A673 (cell line): ENCODE data around the gene MOSMO. TPM values are rescaled to one million over a fixed set of nuclear protein-coding genes. Genes with fewer than 3 reads are reported as not detected.

Experiments
- BruUV-seq: library from RNA; stranded (reverse); fragments of 400-500 nt; replicated peaks from 2 replicates; lab custom pipeline; 2021; lab: Mats Ljungman, UMichigan
- CTCF ChIA-PET: fragments of 300-600 bp; sonication (Branson Sonifier 250); formaldehyde crosslinking; loops from one replicate; lab custom pipeline; 2022; ENCODE audit warnings: antibody characterized with exemption; lab: Charles Lee
- POLR2A ChIA-PET: fragments of 300-600 bp; sonication (Branson Sonifier 250); formaldehyde crosslinking; loops from one replicate; lab custom pipeline; 2022; ENCODE audit warnings: antibody characterized with exemption; ENCODE audit not compliant: low non-redundant PET; lab: Charles Lee
- DNase-seq: peaks from one replicate; pipeline ENCODE4 v3.0.0-alpha.2; 2015; ENCODE audit warnings: low spot score
- H3K27ac ChIP-seq: fragments of 200-600 bp; sonication (generic); 2 replicates; pipeline ENCODE4 v1.5.1; 2016; ENCODE audit warnings: mixed run types, low read depth, mild to moderate bottlenecking, mixed read lengths, antibody characterized with exemption, low read length; ENCODE audit not compliant: poor library complexity, severe bottlenecking
- H3K27me3 ChIP-seq: fragments of 200-600 bp; sonication (generic); replicated peaks from 2 replicates; pipeline ENCODE4 v1.6.1; 2017; ENCODE audit warnings: mixed run types, low read depth, mild to moderate bottlenecking, mixed read lengths, antibody characterized with exemption, low read length; ENCODE audit not compliant: insufficient read depth, poor library complexity
- H3K36me3 ChIP-seq: fragments of 200-600 bp; sonication (generic); 2 replicates; pipeline ENCODE4 v1.6.1; 2016; ENCODE audit warnings: mixed run types, mild to moderate bottlenecking, mixed read lengths, antibody characterized with exemption, low read length; ENCODE audit not compliant: insufficient read depth, poor library complexity, severe bottlenecking
- H3K4me1 ChIP-seq: fragments of 200-600 bp; sonication (generic); 2 replicates; pipeline ENCODE4 v1.6.1; 2017; ENCODE audit warnings: mixed run types, mild to moderate bottlenecking, mixed read lengths, antibody characterized with exemption, low read length; ENCODE audit not compliant: insufficient read depth, poor library complexity, severe bottlenecking
- H3K4me3 ChIP-seq: fragments of 200-600 bp; sonication (generic); 2 replicates; pipeline ENCODE4 v1.5.1; 2016; ENCODE audit warnings: low read depth, mixed run types, mild to moderate bottlenecking, mixed read lengths, low read length; ENCODE audit not compliant: poor library complexity, severe bottlenecking
- H3K9me3 ChIP-seq: fragments of 200-600 bp; sonication (generic); 2 replicates; pipeline ENCODE4 v1.6.1; 2016; ENCODE audit warnings: mixed run types, low read depth, mild to moderate bottlenecking, mixed read lengths, antibody characterized with exemption, low read length; ENCODE audit not compliant: poor library complexity, severe bottlenecking
- CTCF ChIP-seq: fragments of 300-800, 200-600 bp; sonication (generic); conservative IDR thresholded peaks from 2 replicates; pipeline ENCODE4 v1.5.1; 2017; ENCODE audit warnings: low read depth, mild to moderate bottlenecking, antibody characterized with exemption, low read length, moderate library complexity, mixed read lengths
- EZH2 ChIP-seq: fragments of 200-600 bp; sonication (generic); IDR thresholded peaks from 2 replicates; pipeline ENCODE4 v1.6.1; 2017; ENCODE audit warnings: borderline replicate concordance, low read depth, mild to moderate bottlenecking, mixed read lengths, antibody characterized with exemption, low read length; ENCODE audit not compliant: poor library complexity, severe bottlenecking
- intact Hi-C: fragments of 100-400 bp; cut with micrococcal nuclease; formaldehyde crosslinking; loops from one replicate; pipeline ENCODE4 v1.10.0; 2022; ENCODE audit not compliant: unreplicated experiment
- total RNA-seq: library from RNA; stranded (reverse); gene quantifications from 2 replicates; pipeline ENCODE4 v1.2.3, GENCODE V29; 2021

MOSMO gene
- total RNA-seq, 1 experiment from 2014 or later: 14.6 TPM

- H3K4me3 ChIP-seq: no peak overlapping the region
- TF ChIP-seq CTCF: no peak
- TF ChIP-seq EZH2: no peak
- no peak overlapping the region for H3K27ac ChIP-seq
- peaks cover 8% of the 10 kb centered on the region for H3K4me1 ChIP-seq
- ChIA-PET POLR2A (no interaction called here), CTCF (interaction anchor here (0.5 kb wide), 1 partner anchor 58 kb away, joined by 4 read pairs; no protein-coding TSS in a partner anchor)
- H3K27me3 ChIP-seq: no peaks in the 10 kb centered on the region
- intact Hi-C loops: no loop called here
- no peak for DNase-seq
- no peaks in the 10 kb centered on the region for H3K9me3 ChIP-seq
- no TSS peak for BruUV-seq
- H3K36me3 ChIP-seq: no peaks in the 10 kb centered on the region
These were observed 57.3 kb downstream of the MOSMO start for GRCh38 chr16:22065252-22065651.

GRCh38 chr16:22070361-22071330 lies 62.7 kb downstream of the MOSMO start:
- DNase-seq: no peak
- BruUV-seq: no TSS peak
- Histone ChIP-seq H3K27me3 (no peaks in the 10 kb centered on the region), H3K4me1 (no peaks in the 10 kb centered on the region), H3K36me3 (no peaks in the 10 kb centered on the region), H3K4me3 (no peak overlapping the region), H3K27ac (no peak overlapping the region), H3K9me3 (no peaks in the 10 kb centered on the region)
- intact Hi-C loops: loop anchor here (5.0 kb wide), 1 partner anchor 118 kb away; the partner anchor contains the start of gene UQCRC2
- TF ChIP-seq CTCF: no peak
- ChIA-PET CTCF (no interaction called here), POLR2A (no interaction called here)

GRCh38 chr16:22071331-22071910 lies 63.5 kb downstream of the MOSMO start:
- Histone ChIP-seq H3K4me1 (no peaks in the 10 kb centered on the region), H3K4me3 (no peak overlapping the region), H3K36me3 (no peaks in the 10 kb centered on the region), H3K27me3 (no peaks in the 10 kb centered on the region), H3K27ac (no peak overlapping the region), H3K9me3 (no peaks in the 10 kb centered on the region)
- BruUV-seq: no TSS peak
- TF ChIP-seq CTCF: no peak
- TF ChIP-seq EZH2: no peak
- ChIA-PET CTCF (no interaction called here), POLR2A (no interaction called here)
- intact Hi-C loops: loop anchor here (5.0 kb wide), 1 partner anchor 119 kb away; the partner anchor contains the start of gene UQCRC2
- no peak for DNase-seq
